GM23338 (cell line): ENCODE results near the gene TBC1D9B. TPM values are rescaled to one million over a fixed set of nuclear protein-coding genes. Genes with fewer than 3 reads are reported as not detected.

Source experiments
- ATAC-seq: fragments of 200-7000 bp; cut with Tn5 transposase; 3 replicates; pipeline ENCODE4 v1.9.1; 2020
- DNase-seq: peaks from one replicate; pipeline ENCODE4 v3.0.0-alpha.2; 2015; ENCODE audit warnings: low spot score
- H2AFZ ChIP-seq: fragments of 200-600 bp; sonication (generic); 2 replicates; pipeline ENCODE4 v1.8.0; 2016; ENCODE audit warnings: antibody characterized with exemption, mild to moderate bottlenecking, moderate library complexity
- H3F3A ChIP-seq: fragments of 200-600 bp; sonication (generic); replicated peaks from 2 replicates; pipeline ENCODE4 v1.8.0; 2017; ENCODE audit warnings: antibody characterized with exemption, mixed run types, low read depth
- H3K27ac ChIP-seq: fragments of 200-600 bp; sonication (generic); 2 replicates; pipeline ENCODE4 v1.6.1; 2016; ENCODE audit warnings: low read depth
- H3K27me3 ChIP-seq: fragments of 200-600 bp; sonication (generic); 2 replicates; pipeline ENCODE4 v1.8.0; 2016; ENCODE audit warnings: mild to moderate bottlenecking, mixed run types, moderate library complexity; ENCODE audit not compliant: insufficient read depth
- H3K36me3 ChIP-seq: fragments of 200-600 bp; sonication (generic); 2 replicates; pipeline ENCODE4 v1.8.0; 2016; ENCODE audit warnings: mild to moderate bottlenecking; ENCODE audit not compliant: insufficient read depth
- H3K4me1 ChIP-seq: fragments of 200-600 bp; sonication (generic); 2 replicates; pipeline ENCODE4 v1.8.0; 2016; ENCODE audit warnings: mild to moderate bottlenecking, moderate library complexity; ENCODE audit not compliant: insufficient read depth
- H3K4me2 ChIP-seq: fragments of 200-600 bp; sonication (generic); 2 replicates; pipeline ENCODE4 v1.7.1; 2017; ENCODE audit warnings: mixed run types
- H3K4me3 ChIP-seq: fragments of 200-600 bp; sonication (generic); 2 replicates; pipeline ENCODE4 v1.6.1; 2016; ENCODE audit warnings: mixed run types
- H3K79me2 ChIP-seq: fragments of 200-600 bp; sonication (generic); replicated peaks from 2 replicates; pipeline ENCODE4 v1.8.0; 2017; ENCODE audit warnings: mild to moderate bottlenecking; ENCODE audit not compliant: insufficient read depth
- H3K9me2 ChIP-seq: fragments of 200-600 bp; sonication (generic); 2 replicates; pipeline ENCODE4 v1.8.0; 2017; ENCODE audit not compliant: insufficient read depth
- H4K20me1 ChIP-seq: fragments of 200-600 bp; sonication (generic); replicated peaks from 2 replicates; pipeline ENCODE4 v1.8.0; 2017; ENCODE audit warnings: mild to moderate bottlenecking; ENCODE audit not compliant: insufficient read depth
- H3K27ac Mint-ChIP-seq: 2 replicates; pipeline ENCODE4 v1.8.0; 2020; ENCODE audit warnings: inconsistent platforms, mild to moderate bottlenecking, moderate library complexity, mixed read lengths
- H3K27me3 Mint-ChIP-seq: 3 replicates; pipeline ENCODE4 v1.8.0; 2022; ENCODE audit warnings: low read depth, mild to moderate bottlenecking, moderate library complexity, mixed read lengths, inconsistent platforms; ENCODE audit not compliant: insufficient read depth, poor library complexity
- H3K36me3 Mint-ChIP-seq: 3 replicates; pipeline ENCODE4 v1.8.0; 2021; ENCODE audit warnings: low read depth, mild to moderate bottlenecking, inconsistent platforms, moderate library complexity, mixed read lengths
- H3K4me1 Mint-ChIP-seq: 3 replicates; pipeline ENCODE4 v1.8.0; 2020; ENCODE audit warnings: mild to moderate bottlenecking, inconsistent platforms, mixed read lengths
- H3K4me3 Mint-ChIP-seq: 3 replicates; pipeline ENCODE4 v1.8.0; 2021; ENCODE audit warnings: moderate library complexity, mild to moderate bottlenecking, inconsistent platforms, mixed read lengths
- H3K9me3 Mint-ChIP-seq: 3 replicates; pipeline ENCODE4 v1.8.0; 2020; ENCODE audit warnings: moderate library complexity, mild to moderate bottlenecking, inconsistent platforms, mixed read lengths
- CTCF ChIP-seq, 2 experiments: fragments of 200-600 bp in 1 of 2; sonication (generic) in 1 of 2; conservative IDR thresholded peaks; 2 replicates each; pipeline versions ENCODE4 v1.5.1 to v1.6.1; 2016 to 2017; ENCODE audit warnings: antibody characterized with exemption in 2 of 2, low read depth in 2 of 2, mild to moderate bottlenecking in 2 of 2, moderate library complexity in 1 of 2
- EZH2 ChIP-seq: fragments of 200-600 bp; sonication (generic); IDR thresholded peaks from one replicate; pipeline ENCODE4 v1.8.0; 2017; ENCODE audit warnings: antibody characterized with exemption, mild to moderate bottlenecking, low read depth; ENCODE audit not compliant: unreplicated experiment
- JUNB ChIP-seq: IDR thresholded peaks from one replicate; pipeline ENCODE4 v1.6.1; 2016; ENCODE audit warnings: antibody characterized with exemption; ENCODE audit not compliant: unreplicated experiment
- NANOG ChIP-seq: IDR thresholded peaks from 2 replicates; pipeline ENCODE4 v1.6.1; 2016; ENCODE audit warnings: antibody characterized with exemption, borderline replicate concordance
- REST ChIP-seq: IDR thresholded peaks from one replicate; pipeline ENCODE4 v1.6.1; 2018; ENCODE audit warnings: antibody characterized with exemption; ENCODE audit not compliant: unreplicated experiment
- STAT1 ChIP-seq: IDR thresholded peaks from one replicate; pipeline ENCODE4 v1.6.1; 2016; ENCODE audit warnings: antibody characterized with exemption; ENCODE audit not compliant: unreplicated experiment
- ZNF114 ChIP-seq: fragments of 250-450 bp; sonication (Bioruptor Pico); IDR thresholded peaks from 2 replicates; pipeline ENCODE4 v1.5.0; 2020; ENCODE audit warnings: mild to moderate bottlenecking, moderate library complexity
- polyA plus RNA-seq: library from polyadenylated mRNA; unstranded; fragments of >200 nt; fragmentation: Nextera tagmentation; extraction: Ambion mirVana; gene quantifications from 2 replicates; pipeline ENCODE4 v1.2.1, GENCODE V29; 2016
- small RNA-seq: library from RNA; depleted of rRNA; stranded (forward); fragments of <200 nt; gene quantifications from one replicate; pipeline ENCODE3, GENCODE V24; 2014; ENCODE audit warnings: low replicate concordance
- total RNA-seq: library from RNA; depleted of rRNA; stranded (reverse); fragments of >200 nt; shearing (Covaris generic); gene quantifications from 2 replicates; pipeline ENCODE4 v1.2.3, GENCODE V29; 2014; rRNA removed
- TF ChIP-seq, protein P1 (sequence below): IDR thresholded peaks from 2 replicates; pipeline ENCODE4 v1.6.1; 2016; ENCODE audit warnings: antibody characterized with exemption

TBC1D9B gene
- total and polyA plus RNA-seq, 2 experiments from 2014 or later, result 19.0 to 38.0 TPM

- Mint-ChIP-seq H3K4me1 (peaks cover 19% of the 10 kb centered on the region), H3K27ac (no peak overlapping the region), H3K36me3 (peaks cover 32% of the 10 kb centered on the region), H3K9me3 (no peaks in the 10 kb centered on the region), H3K4me3 (no peak overlapping the region), H3K27me3 (peaks cover 25% of the 10 kb centered on the region)
- Histone ChIP-seq H3K36me3 (peaks cover 5% of the 10 kb centered on the region; the same call in 1 of the 2 replicates), H3K79me2 (peaks cover 3% of the 10 kb centered on the region; the same call in 1 of the 2 replicates), H3K27ac (no peak overlapping the region), H3K27me3 (peaks cover 3% of the 10 kb centered on the region; the same call in 1 of the 2 replicates), H3K4me1 (peaks cover 13% of the 10 kb centered on the region), H3K9me2 (no peaks in the 10 kb centered on the region), H3F3A (peaks cover 19% of the 10 kb centered on the region), H4K20me1 (no peaks in the 10 kb centered on the region; the same call in 1 of the 2 replicates), H3K4me3 (no peak overlapping the region), H2AFZ (no peak overlapping the region), H3K4me2 (no peak overlapping the region)
- no peak for DNase-seq
- no peak for ATAC-seq
- TF ChIP-seq EZH2 (no peak), JUNB (no peak), REST (no peak), STAT1 (no peak), ZNF114 (CRISPR knock-in tag) (no peak), CTCF (conservative IDR thresholded peaks at IDR 0.05; ENCODE audit: low read depth in 2 of 2) (no peak), NANOG (no peak)
- TF ChIP-seq, protein P1, sequence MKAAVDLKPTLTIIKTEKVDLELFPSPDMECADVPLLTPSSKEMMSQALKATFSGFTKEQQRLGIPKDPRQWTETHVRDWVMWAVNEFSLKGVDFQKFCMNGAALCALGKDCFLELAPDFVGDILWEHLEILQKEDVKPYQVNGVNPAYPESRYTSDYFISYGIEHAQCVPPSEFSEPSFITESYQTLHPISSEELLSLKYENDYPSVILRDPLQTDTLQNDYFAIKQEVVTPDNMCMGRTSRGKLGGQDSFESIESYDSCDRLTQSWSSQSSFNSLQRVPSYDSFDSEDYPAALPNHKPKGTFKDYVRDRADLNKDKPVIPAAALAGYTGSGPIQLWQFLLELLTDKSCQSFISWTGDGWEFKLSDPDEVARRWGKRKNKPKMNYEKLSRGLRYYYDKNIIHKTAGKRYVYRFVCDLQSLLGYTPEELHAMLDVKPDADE, result no peak
These were observed 95.4 kb downstream of the TBC1D9B start for GRCh38 chr5:179812135-179812825.

Small RNAs within 50 kb of the gene (small RNA-seq; reads per million reads assigned to genes)
- gene RF00019, result not detected

Other genes with a start within 250 kb of the TBC1D9B start
- gene CBY3, start 226.9 kb downstream of the TBC1D9B start, total RNA-seq, result 0.52 and 2.3 TPM in 2 replicates
- gene CBY3, start 226.9 kb downstream of the TBC1D9B start, polyA plus RNA-seq, result 0.37 and 0.38 TPM in 2 replicates
- 440 and 530 TPM in 2 replicates for gene CANX, start 208.9 kb downstream of the TBC1D9B start, total RNA-seq
- gene CANX, start 208.9 kb downstream of the TBC1D9B start, polyA plus RNA-seq, result 163 and 177 TPM in 2 replicates
- 43.8 and 43.9 TPM in 2 replicates for gene MAML1, start 175.1 kb downstream of the TBC1D9B start, total RNA-seq
- gene MAML1, start 175.1 kb downstream of the TBC1D9B start, polyA plus RNA-seq, result 9.6 and 9.8 TPM in 2 replicates
- gene LTC4S, start 113.9 kb downstream of the TBC1D9B start, total RNA-seq, result 1.2 and 10.1 TPM in 2 replicates
- gene LTC4S, start 113.9 kb downstream of the TBC1D9B start, polyA plus RNA-seq, result 4.0 and 5.8 TPM in 2 replicates
- gene MGAT4B, start 101.0 kb downstream of the TBC1D9B start, total RNA-seq, result 101 and 102 TPM in 2 replicates
- gene MGAT4B, start 101.0 kb downstream of the TBC1D9B start, polyA plus RNA-seq, result 32.3 and 37.7 TPM in 2 replicates
- gene SQSTM1, start 87.0 kb downstream of the TBC1D9B start, total RNA-seq, result 83.6 and 92.6 TPM in 2 replicates
- 52.5 and 58.0 TPM in 2 replicates for gene SQSTM1, start 87.0 kb downstream of the TBC1D9B start, polyA plus RNA-seq
- gene MRNIP, start 49.1 kb downstream of the TBC1D9B start, total RNA-seq, result 29.4 and 34.4 TPM in 2 replicates
- 18.0 and 18.2 TPM in 2 replicates for gene MRNIP, start 49.1 kb downstream of the TBC1D9B start, polyA plus RNA-seq
- 65.1 and 97.3 TPM in 2 replicates for gene RNF130, start 163.9 kb upstream of the TBC1D9B start, total RNA-seq
- 55.1 and 60.1 TPM in 2 replicates for gene RNF130, start 163.9 kb upstream of the TBC1D9B start, polyA plus RNA-seq